ENCODE measurements around the gene CPLX1.

The CPLX1 gene

DNA sequence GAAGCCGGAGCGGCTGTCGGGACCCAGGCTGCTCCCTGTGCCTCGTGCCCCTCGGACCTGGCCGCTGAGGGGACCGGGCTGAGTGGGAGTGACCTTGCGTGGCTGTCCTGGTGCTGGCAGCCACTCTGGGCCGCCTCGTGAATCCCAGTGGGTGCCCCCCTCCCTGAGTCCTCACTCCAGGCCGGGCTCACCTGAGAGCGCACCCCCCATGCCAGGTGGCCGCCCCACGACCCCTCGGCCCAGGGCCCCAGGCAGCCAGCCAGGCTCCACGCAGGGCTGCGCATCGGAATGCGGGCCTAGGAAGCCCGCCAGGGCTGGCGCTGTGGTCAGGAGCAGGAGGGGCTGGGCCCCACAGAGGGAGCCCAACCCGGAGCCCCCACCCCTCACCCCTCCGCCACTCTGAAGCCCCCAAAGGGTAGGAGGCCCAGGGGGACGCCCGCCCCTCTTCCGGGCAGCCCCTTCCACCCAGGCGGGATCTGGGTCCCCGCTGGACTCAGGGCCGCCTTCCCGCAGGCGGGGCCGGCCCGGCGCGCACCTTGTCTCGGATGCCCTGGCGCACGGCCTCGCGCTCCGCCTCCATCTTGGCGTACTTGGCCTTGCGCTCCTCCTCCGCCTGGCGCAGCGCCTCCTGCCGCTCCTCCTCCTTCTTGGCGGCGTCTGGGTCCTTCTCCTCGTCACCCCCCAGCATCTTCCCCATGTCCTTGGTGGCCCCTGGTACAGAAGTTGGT lies 33.9 kb downstream of the CPLX1 start:
- peaks cover 0 to 30% (median 21%) of the 10 kb centered on the region in 4 donors for H3K4me1 ChIP-seq
- H3K27me3 ChIP-seq, result peaks cover 0 to 97% of the 10 kb centered on the region in 2 donors
- no peaks in the 10 kb centered on the region for H3K36me3 ChIP-seq
- TF ChIP-seq, protein P1, sequence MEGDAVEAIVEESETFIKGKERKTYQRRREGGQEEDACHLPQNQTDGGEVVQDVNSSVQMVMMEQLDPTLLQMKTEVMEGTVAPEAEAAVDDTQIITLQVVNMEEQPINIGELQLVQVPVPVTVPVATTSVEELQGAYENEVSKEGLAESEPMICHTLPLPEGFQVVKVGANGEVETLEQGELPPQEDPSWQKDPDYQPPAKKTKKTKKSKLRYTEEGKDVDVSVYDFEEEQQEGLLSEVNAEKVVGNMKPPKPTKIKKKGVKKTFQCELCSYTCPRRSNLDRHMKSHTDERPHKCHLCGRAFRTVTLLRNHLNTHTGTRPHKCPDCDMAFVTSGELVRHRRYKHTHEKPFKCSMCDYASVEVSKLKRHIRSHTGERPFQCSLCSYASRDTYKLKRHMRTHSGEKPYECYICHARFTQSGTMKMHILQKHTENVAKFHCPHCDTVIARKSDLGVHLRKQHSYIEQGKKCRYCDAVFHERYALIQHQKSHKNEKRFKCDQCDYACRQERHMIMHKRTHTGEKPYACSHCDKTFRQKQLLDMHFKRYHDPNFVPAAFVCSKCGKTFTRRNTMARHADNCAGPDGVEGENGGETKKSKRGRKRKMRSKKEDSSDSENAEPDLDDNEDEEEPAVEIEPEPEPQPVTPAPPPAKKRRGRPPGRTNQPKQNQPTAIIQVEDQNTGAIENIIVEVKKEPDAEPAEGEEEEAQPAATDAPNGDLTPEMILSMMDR (IDR thresholded peaks at IDR 0.05), result no peak
- no peak for DNase-seq
- H3K9me3 ChIP-seq, result no peaks in the 10 kb centered on the region
- no peak overlapping the region for H3K4me3 ChIP-seq
- H3K27ac ChIP-seq, result no peak overlapping the region
- intact Hi-C loops (cut with DNase I; ENCODE audit: low total_unique reads), result no loop called here

DNA sequence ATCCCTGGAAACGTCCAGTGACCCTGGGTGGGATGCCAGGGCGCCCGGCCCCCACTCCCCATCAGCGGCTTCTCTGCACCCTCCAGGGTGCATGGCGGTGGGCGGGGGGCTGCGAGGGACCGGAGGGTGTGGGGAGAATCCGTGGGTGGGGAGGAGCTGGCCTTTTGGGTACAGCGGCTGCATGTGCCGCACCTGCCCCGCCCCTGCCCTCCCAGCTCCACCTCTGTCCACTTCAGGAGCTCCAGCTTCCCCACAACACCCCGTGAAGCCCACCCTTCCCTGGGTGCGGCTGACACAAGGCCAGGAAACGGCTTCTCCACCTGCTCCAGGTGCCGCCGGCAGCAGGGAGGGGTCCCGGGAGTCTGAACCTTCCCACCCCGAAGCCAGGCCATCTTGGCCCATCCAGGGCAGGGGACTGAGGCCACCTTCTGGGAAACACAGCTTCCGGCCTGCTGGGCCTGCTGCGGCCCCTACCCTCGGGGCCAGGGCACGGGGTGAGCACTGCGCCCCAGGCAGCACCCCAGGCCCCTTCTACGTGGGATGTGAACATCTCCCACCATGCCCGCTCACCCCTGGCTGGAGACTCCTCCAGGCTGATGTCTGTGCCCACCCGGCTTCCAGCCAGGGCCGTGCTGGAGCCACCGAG lies 34.6 kb downstream of the CPLX1 start:
- H3K9me3 ChIP-seq, result no peaks in the 10 kb centered on the region
- TF ChIP-seq, protein P1 (IDR thresholded peaks at IDR 0.05), result no peak
- peaks cover 0 to 37% (median 25%) of the 10 kb centered on the region in 4 donors for H3K4me1 ChIP-seq
- H3K36me3 ChIP-seq, result no peaks in the 10 kb centered on the region
- no peak overlapping the region for H3K4me3 ChIP-seq
- peaks cover 0 to 98% of the 10 kb centered on the region in 2 donors for H3K27me3 ChIP-seq
- intact Hi-C loops (cut with DNase I; ENCODE audit: low total_unique reads), result no loop called here
- no peak for DNase-seq
- no peak overlapping the region for H3K27ac ChIP-seq

DNA sequence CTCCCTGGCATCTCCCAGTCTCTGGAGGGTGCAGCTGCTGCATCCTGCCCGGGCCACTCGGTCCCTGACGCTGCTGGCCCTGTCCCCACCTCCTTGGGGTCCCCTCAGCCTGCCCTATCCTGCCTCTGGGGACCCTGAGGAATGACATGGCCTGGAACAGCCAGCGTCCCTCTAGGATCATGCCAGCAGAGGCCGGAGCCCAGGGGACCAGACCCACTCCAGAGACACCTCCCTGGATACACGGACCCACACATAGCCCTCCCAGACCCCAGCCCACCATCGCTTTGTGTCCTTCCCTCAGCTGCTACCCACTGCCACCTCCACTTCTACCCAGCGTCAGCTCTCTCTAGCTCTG lies 35.5 kb downstream of the CPLX1 start:
- no peak overlapping the region for H3K4me3 ChIP-seq
- DNase-seq, result no peak
- intact Hi-C loops (cut with DNase I; ENCODE audit: low total_unique reads), result no loop called here
- peaks cover 0 to 43% (median 32%) of the 10 kb centered on the region in 4 donors for H3K4me1 ChIP-seq
- TF ChIP-seq, protein P1 (IDR thresholded peaks at IDR 0.05), result no peak
- H3K27ac ChIP-seq, result no peak overlapping the region
- H3K9me3 ChIP-seq, result no peaks in the 10 kb centered on the region
- no peaks in the 10 kb centered on the region for H3K36me3 ChIP-seq
- H3K27me3 ChIP-seq, result peaks cover 5 to 98% of the 10 kb centered on the region in 2 donors

DNA sequence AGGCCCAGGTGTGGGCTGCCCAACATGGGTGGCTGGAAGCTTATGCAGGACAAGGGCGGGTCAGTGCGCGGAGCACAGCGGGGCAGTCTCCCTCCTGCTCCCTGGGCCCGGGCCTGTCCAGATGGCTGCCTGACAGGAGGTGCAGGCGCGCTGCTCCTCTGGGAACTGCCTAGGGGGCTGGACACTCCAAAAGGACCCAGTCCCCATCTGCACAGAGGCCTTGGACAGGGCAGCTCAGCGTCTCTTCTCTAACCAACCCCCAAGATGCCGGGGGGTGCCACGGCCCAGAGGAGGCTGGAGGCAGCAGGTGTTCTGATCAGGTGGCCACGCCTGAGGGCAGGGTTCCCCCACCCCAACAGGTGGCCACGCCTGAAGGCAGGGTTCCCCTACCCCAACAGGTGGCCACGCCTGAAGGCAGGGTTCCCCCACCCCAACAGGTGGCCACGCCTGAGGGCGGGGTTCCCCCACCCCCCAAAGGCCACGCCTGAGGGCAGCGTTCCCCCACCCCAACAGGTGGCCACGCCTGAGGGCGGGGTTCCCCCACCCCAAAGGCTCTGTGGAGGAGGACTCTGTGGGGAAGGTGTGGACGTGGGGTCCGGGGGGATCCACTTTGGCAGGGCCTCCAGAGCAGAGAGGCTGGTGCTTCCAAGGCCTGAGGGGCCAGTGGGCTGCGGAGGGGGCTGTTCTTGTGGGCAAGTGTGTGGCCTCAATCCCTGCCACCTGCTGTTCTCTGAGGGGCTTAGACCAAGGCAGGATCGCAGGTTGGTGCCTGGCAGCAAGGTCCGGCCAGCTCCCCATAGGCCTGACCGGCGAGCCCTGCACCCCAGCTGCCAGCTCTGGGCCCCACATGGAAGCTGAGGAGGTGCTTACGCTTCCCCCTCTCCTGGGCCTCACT lies 36.1 kb downstream of the CPLX1 start:
- H3K36me3 ChIP-seq, result no peaks in the 10 kb centered on the region
- TF ChIP-seq, protein P1 (IDR thresholded peaks at IDR 0.05), result no peak
- intact Hi-C loops (cut with DNase I; ENCODE audit: low total_unique reads), result loop anchor here (10.0 kb wide), 4 partner anchors 85 to 225 kb away; partner anchors contain the start of genes ATP5ME, FGFRL1, GAK and MYL5
- no peaks in the 10 kb centered on the region for H3K9me3 ChIP-seq
- DNase-seq, result no peak
- H3K27me3 ChIP-seq, result peaks cover 5 to 98% of the 10 kb centered on the region in 2 donors
- H3K27ac ChIP-seq, result no peak overlapping the region
- no peak overlapping the region for H3K4me3 ChIP-seq
- H3K4me1 ChIP-seq, result peaks cover 0 to 40% (median 28%) of the 10 kb centered on the region in 4 donors

DNA sequence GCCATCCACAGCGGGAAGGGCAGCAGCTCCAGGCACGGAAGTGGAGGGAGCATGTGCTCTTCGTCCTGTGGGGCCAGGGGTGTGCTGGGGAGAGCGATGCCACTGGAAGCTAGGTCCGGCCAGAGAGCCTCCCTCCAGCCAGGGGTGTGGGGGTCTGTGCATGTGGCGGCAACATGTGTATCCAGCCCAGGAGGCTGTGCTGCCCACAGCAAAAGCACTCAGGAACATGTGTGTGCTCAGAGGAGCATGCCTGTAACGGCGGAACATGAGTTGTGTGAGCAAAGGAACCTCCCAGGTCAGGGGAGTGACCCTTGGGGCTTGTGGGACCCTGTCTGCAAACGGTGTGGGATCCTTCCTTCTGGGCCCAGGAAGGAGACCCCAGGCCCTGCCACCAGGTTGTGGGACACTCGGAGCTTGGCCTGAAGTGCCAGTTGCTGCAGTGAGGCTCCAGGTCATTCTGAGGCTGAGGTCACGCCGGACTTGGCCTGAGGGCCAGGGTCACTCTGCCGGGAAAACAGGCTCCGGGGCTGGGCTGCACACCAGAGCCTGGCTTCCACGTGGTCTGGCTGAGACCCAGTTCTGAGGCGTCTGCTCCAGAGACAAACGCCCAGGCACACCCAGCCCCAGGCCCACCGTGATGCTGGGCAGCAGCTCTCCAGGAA lies 37.2 kb downstream of the CPLX1 start:
- Histone ChIP-seq H3K27me3 (peaks cover 5 to 94% of the 10 kb centered on the region in 2 donors), H3K4me3 (no peak overlapping the region), H3K9me3 (no peaks in the 10 kb centered on the region), H3K27ac (no peak overlapping the region), H3K36me3 (no peaks in the 10 kb centered on the region), H3K4me1 (peaks cover 0 to 37% (median 25%) of the 10 kb centered on the region in 4 donors)
- TF ChIP-seq, protein P1 (IDR thresholded peaks at IDR 0.05), result no peak
- no peak for DNase-seq
- intact Hi-C loops (cut with DNase I; ENCODE audit: low total_unique reads), result loop anchor here (10.0 kb wide), 4 partner anchors 84 to 226 kb away; partner anchors contain the start of genes ATP5ME, FGFRL1, GAK and MYL5
